ENCODE results near the gene ALK.

Gene ALK

GRCh38 chr2:29482348-29482747 is 439.0 kb downstream of the ALK start:
- no peak for DNase-seq

DNA sequence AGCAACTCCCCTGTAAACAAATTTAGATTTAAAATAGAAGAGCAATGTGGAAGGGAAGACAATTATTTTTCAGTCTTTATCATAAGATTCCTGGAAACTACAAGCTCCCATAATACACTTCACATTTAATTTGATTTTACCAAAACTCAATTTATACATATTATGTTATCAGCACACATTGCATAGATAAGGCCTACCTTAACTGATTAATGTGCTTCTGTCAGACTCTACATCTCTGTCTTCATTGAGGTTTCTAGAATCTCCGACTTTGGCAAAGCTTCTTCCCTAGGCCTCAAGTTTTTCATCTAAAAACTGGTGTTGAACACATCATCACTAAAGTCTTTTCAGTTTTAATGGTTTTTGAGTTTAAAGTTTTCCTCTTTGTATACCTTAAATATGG is 440.1 kb downstream of the ALK start:
- no peak for DNase-seq

GRCh38 chr2:29480426-29480825 is 441.0 kb downstream of the ALK start:
- DNase-seq = no peak

GRCh38 chr2:29479401-29479800 is 442.0 kb downstream of the ALK start:
- DNase-seq = no peak

DNA sequence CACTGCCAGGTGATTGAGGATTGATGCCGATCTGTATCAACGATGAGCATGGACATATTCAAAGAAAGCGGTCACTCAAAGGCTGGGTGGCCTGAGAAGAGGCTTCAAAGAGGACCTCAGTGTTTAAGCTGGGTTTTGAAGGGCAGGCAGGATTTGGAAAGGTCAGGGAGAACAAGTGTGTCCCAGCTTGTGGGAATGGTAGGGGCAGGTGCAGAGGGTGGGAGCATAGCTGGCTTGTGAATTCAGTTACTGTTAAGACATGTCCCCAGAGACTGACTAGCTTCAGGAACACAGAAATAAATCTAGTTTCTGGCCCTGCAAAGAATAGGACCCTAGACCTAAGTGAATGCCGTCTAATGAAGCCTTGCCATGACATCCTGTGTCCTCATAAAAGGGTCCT is 442.7 kb downstream of the ALK start:
- DNase-seq = no peak

DNA sequence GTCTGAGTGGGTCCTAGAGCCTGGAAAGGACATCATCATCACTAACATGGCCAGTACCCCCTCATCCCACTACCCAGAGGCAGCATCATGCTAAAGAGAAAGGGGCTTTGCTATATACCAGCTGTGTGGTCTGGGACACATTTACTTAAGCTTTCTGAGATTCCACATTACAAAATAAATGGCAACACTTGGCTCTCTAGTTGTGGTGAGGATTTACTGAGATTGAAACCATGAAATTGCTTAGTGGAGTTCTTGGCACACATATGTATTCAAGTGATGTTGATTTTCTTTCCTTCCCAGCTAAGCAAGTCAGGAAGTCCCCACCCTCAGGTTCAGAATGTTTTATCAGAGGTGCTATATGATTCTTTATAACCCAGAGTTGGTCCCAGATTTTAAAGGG is 444.2 kb downstream of the ALK start:
- DNase-seq = no peak

- peak in 1 of 2 experiments; percentile 5 for DNase-seq
Observed at GRCh38 chr2:29475499-29475898, 445.9 kb downstream of the ALK start.

DNA sequence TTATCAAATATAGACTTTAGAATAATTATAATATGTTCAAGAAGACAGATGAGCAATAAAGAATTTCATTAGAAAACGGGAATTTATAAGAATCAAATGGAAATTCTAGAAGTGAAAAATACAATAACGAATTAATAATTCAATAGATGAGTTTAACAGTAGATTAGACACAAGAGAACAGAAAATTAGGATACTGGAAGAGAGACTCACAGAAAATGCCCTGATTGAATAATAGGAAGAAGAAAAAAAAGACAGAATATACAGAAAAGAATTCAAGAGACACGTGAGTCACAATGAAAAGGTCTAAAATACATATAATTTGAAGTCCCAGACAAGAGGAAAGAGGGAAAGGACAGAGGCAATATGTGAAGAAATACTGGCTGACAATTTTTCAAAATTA is 451.4 kb downstream of the ALK start:
- no peak for DNase-seq

- DNase-seq = no peak
Observed at GRCh38 chr2:29469516-29469915, 451.9 kb downstream of the ALK start.

GRCh38 chr2:29463181-29463900 is 458.0 kb downstream of the ALK start:
- DNase-seq = no peak

DNA sequence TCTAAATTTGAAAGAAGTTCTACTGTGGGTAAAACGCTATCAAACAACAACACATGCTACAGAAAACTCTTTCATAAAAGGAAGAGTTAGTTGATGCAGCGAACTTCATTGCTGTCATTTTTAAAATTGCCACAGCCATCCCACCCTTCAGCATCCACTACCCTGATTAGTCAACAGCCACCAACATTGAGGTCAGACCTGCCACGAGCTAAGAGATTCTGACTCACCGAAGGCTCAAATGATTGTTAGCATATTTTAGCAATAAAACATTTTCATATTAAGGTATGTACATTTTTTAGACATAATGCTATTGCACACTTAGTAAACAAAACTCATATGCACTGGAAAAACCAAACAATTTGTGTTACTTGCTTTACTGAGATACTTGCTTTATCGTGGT is 459.1 kb downstream of the ALK start:
- DNase-seq = no peak

DNA sequence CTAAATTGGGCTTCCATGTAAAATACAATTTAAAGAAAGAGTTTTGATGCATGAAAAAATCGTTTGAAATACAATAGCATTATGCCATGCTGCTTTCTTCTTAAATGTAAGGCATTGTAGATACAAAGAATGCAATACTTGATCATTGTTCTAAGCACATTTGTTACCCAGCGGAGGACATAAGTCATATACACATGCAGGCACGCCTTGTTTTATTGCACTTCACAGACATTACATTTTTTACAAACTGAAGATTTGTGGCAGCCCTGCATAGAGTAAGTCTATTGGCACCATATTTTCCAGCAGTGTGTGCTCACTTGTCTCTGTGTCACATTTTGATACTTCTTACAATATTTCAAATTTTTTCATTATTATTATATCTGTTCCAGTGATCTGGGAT is 461.2 kb downstream of the ALK start:
- no peak for DNase-seq

- DNase-seq = no peak
Observed at GRCh38 chr2:29459445-29460179, 461.8 kb downstream of the ALK start.

GRCh38 chr2:29456429-29456828 is 465.0 kb downstream of the ALK start:
- no peak for DNase-seq

DNA sequence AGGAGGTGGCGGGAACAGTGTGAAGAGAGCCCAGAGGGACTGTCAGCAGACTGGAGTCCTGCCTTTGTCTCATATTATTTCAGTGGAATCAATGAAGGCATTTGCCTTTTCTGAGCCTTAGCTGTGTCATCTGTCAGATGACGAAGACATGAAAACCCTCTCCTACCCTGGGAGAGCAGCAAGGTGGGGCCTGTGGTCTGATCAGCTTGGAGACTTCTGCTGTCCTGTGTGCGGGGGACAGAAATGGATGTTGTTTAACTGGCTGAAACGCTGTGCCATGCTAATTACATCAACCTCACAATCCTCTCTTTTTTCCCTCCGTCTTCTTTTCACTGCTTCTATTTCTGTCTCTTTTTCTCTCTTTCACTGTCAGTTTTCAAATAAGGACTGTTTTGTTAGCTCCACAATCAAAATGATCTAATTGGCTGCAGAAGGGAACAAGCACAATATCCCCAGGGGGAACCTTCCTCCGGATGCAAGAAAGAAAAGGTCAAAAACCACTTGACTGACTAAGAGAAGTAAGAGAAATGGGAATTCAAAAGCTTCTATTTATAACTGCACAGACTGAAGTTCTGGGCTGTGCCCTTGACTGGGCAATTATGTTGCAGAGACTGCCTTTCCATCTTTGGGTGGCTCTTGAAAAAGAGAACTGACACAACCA is 466.1 kb downstream of the ALK start:
- no peak for DNase-seq

DNA sequence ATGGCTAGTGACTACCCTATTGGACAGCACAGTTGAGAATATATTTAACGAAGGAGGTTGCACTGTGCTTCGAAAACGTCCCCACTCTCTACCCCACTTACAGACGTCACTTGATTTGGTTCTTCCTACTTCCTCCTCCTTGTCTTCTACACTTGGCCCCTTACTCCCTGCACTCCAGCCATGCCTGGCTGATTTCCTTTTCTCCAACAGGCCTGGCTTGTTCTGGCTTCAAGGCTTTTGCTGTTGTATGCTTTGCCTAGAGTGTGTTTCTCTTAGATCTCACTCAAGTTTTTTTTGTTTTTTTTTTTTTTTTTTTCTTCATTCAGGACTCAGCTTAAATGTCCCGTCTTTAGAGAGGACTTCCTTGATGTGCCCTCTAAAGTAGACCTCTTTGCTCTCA is 469.4 kb downstream of the ALK start:
- DNase-seq = no peak

DNA sequence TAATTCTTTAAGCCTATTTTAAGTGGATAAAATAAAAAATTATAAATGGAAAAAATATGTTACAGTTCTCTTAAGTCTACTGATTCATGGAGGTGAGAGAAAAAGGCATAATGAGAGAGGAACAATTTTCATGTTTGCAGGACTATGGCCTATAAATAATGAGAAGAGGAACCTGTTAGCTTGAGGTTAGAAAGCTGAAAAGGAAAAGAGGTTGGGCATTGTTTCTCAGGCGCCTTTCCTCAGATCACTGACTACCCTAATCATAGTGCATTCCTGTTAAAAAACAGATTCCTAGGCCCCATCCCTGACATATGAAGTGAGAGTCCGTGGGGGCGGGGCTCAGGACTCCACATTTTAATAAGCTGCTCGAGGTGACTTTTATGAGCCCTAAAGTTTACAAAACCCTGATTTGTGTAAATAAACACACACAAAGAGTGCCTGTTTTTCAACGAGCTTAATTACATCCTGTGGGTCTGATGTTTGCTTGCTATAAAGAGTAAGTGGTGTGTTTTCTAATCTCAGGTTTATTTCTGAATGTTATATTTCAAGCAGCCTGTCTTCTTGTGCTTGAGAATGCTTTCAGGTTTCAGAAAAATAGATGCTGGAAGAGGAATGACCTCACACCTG is 470.7 kb downstream of the ALK start:
- DNase-seq = no peak

DNA sequence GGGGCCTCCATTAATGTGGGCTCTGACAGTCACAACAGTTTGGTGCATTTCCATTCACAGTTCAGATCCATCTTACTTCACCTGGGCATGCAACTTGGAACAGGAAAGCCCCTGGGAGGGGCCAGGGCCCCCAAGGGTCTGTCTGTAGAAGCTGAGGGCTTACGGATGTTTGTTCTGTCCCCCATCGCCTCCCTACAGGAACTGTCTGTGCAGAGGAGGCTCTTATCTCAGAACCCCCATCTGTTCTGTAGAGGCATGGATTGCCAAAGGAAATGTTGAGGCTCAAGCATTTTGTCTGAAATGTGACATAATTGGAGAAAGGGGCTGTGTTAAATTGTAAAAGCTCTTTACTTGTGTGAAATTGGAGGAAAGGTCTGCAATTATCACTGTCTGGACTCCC is 471.9 kb downstream of the ALK start:
- no peak for DNase-seq

GRCh38 chr2:29448096-29448688 is 473.2 kb downstream of the ALK start:
- no peak for DNase-seq

GRCh38 chr2:29447513-29447912 is 473.9 kb downstream of the ALK start:
- DNase-seq = no peak

DNA sequence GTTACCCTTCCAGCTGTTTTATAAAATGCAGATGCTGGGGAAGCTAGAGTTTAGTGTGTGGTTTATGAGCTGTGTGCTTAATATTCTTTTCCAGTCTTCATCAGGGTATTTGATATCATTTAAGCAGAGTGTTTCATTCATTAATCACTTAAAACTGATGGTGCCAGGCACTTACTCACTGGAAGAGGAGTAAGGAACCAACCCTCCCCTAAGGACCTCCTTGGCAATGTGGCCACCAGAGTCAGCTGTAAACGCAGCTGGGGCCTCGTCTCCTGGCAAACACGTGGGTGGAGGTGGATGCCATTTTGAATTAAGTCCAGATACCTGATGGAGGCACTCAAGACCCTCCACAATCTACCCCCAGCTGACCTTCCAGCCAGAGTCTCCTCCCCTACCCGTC is 474.5 kb downstream of the ALK start:
- no peak for DNase-seq

DNA sequence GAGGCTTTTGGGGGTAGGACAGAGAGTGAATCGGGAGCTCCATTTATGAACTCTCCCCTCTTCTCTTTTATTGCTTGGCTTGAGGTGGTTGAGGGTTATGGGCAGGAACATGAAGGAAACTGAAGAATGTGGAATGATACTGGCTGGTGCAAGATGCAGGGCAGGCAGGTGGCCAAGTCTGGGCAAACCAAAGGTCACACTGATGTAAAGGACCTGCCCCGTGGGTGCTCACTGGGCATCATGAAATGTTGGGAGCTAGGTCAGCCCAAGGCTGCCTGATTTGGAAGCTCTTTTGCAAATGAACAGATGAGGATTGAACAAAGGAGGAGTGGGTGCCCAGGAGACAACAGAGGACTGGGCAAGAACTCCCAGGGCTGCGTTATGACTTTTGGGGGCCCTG is 477.2 kb downstream of the ALK start:
- no peak for DNase-seq

DNA sequence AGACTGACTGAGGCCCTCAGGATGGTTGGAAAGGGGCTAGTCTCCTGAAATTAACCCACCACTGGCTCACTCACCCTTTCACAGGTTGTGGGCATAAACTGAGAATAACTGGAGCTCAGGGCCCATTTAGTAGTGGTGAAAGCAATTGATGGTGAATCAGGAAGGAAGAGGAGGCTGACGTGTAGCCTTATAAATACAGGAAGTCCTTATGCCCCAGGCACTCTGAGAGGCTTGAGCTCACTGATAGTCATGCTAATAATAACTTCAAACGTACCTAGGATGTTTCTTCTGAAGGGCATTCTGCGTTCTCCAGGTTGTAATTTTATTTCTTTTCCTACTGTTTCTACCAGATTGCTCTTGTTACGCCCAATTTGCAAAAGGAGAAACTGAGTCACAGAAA is 477.8 kb downstream of the ALK start:
- peak in 1 of 2 experiments; percentile 54 for DNase-seq

All from NCI-H524 (cell line).